ENCODE measurements around the gene CMAS. TPM values are rescaled to one million over a fixed set of nuclear protein-coding genes. Genes with fewer than 3 reads are reported as not detected.

The CMAS gene
- total RNA-seq, 1 experiment from 2014 or later: 24.3 TPM

DNA sequence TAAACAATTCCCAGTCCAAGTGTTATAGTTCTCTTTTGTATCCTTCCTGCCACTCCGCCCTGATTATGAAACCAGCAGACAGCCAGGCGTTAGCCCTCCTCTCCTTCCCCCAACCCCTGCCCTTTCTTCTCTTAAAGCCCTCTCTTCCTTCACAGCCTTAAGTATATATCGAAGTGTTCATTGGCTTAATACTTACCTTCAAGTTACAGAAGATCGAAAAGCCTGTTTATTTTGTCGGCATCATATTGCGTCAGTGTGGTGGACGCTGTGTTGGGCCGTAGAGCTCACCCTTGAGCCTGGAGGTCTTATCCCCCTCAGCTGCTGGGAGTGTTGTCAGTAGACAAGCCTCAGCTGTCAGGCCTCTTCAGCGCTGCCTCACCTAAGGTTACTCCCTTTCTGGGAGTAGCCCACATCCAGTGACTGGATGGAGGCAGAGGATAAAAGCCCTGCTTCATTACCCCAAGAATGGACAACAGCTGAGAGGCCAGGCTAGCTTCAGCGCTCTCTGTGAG is 36.2 kb downstream of the CMAS start:
- ATAC-seq: no peak
- Histone ChIP-seq H3K4me1 (ENCODE audit: control insufficient read depth, insufficient read depth, low read length) (no peaks in the 10 kb centered on the region), H3K27me3 (ENCODE audit: control insufficient read depth, insufficient read depth, low read length) (no peaks in the 10 kb centered on the region), H3K27ac (ENCODE audit: low read length) (no peak overlapping the region), H3K9me3 (ENCODE audit: control insufficient read depth, insufficient read depth, low read depth, low read length) (no peaks in the 10 kb centered on the region), H3K36me3 (ENCODE audit: control insufficient read depth, insufficient read depth, low read length) (no peaks in the 10 kb centered on the region), H3K4me3 (ENCODE audit: low read depth in 2 of 2, low read length in 2 of 2) (no peak overlapping the region)
- intact Hi-C loops (cut with micrococcal nuclease; ENCODE audit: unreplicated experiment): loop anchor here (5.0 to 10.0 kb wide), 2 partner anchors 253 to 380 kb away; partner anchors contain the start of gene ST8SIA1
- ChIA-PET CTCF (interaction anchor here (0.7 to 1.0 kb wide), 2 partner anchors 253 to 361 kb away, joined by 6 read pairs; no protein-coding TSS in a partner anchor), POLR2A (no interaction called here)
- in situ Hi-C loops (cut with HindIII; ENCODE audit: low pct_unique_long_range_greater_than_20kb, low sequenced_read_pairs): no loop called here
- no peak for DNase-seq (ENCODE audit: low read depth, low spot score)
- BruUV-seq (replicated peaks): no TSS peak
- TF ChIP-seq POLR2AphosphoS5 (IDR thresholded peaks at IDR 0.05; ENCODE audit: low read depth, low read length) (no peak), TCF7L2 (IDR thresholded peaks at IDR 0.05; ENCODE audit: low read depth, low read length) (no peak), SIN3A (IDR thresholded peaks at IDR 0.05; ENCODE audit: borderline replicate concordance, insufficient read depth, low read depth, low read length) (no peak)
- TF ChIP-seq, protein P1, sequence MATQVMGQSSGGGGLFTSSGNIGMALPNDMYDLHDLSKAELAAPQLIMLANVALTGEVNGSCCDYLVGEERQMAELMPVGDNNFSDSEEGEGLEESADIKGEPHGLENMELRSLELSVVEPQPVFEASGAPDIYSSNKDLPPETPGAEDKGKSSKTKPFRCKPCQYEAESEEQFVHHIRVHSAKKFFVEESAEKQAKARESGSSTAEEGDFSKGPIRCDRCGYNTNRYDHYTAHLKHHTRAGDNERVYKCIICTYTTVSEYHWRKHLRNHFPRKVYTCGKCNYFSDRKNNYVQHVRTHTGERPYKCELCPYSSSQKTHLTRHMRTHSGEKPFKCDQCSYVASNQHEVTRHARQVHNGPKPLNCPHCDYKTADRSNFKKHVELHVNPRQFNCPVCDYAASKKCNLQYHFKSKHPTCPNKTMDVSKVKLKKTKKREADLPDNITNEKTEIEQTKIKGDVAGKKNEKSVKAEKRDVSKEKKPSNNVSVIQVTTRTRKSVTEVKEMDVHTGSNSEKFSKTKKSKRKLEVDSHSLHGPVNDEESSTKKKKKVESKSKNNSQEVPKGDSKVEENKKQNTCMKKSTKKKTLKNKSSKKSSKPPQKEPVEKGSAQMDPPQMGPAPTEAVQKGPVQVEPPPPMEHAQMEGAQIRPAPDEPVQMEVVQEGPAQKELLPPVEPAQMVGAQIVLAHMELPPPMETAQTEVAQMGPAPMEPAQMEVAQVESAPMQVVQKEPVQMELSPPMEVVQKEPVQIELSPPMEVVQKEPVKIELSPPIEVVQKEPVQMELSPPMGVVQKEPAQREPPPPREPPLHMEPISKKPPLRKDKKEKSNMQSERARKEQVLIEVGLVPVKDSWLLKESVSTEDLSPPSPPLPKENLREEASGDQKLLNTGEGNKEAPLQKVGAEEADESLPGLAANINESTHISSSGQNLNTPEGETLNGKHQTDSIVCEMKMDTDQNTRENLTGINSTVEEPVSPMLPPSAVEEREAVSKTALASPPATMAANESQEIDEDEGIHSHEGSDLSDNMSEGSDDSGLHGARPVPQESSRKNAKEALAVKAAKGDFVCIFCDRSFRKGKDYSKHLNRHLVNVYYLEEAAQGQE (IDR thresholded peaks at IDR 0.05; ENCODE audit: insufficient read depth in 1 of 2, low read depth in 2 of 2, low read length in 1 of 2): no peak
- TF ChIP-seq, protein P2, sequence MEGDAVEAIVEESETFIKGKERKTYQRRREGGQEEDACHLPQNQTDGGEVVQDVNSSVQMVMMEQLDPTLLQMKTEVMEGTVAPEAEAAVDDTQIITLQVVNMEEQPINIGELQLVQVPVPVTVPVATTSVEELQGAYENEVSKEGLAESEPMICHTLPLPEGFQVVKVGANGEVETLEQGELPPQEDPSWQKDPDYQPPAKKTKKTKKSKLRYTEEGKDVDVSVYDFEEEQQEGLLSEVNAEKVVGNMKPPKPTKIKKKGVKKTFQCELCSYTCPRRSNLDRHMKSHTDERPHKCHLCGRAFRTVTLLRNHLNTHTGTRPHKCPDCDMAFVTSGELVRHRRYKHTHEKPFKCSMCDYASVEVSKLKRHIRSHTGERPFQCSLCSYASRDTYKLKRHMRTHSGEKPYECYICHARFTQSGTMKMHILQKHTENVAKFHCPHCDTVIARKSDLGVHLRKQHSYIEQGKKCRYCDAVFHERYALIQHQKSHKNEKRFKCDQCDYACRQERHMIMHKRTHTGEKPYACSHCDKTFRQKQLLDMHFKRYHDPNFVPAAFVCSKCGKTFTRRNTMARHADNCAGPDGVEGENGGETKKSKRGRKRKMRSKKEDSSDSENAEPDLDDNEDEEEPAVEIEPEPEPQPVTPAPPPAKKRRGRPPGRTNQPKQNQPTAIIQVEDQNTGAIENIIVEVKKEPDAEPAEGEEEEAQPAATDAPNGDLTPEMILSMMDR (IDR thresholded peaks at IDR 0.05): no peak

DNA sequence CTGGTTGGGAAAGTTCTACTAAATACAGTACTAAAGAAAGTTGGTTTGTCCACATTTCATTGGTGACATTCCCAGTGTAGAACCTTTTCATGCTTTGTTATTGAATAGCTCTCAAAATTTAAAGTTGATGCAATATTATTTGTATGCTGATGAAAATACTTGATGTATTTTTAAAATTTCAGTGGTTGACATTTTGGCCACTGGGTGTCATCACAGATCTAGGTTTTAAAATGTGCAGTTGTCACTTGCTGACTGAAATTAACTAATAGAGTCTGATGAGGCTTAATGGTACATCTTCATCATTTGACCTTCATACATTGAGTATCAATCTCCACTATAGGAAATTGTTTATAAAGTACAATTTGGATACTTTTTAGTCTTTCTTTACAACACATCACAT is 37.1 kb downstream of the CMAS start:
- H3K4me1 ChIP-seq (ENCODE audit: control insufficient read depth, insufficient read depth, low read length): no peaks in the 10 kb centered on the region
- TF ChIP-seq, protein P2 (IDR thresholded peaks at IDR 0.05): peak; percentile 31; the same call in 1 of the 2 replicates
- TF ChIP-seq POLR2AphosphoS5 (IDR thresholded peaks at IDR 0.05; ENCODE audit: low read depth, low read length): no peak
- no peak for TF ChIP-seq SIN3A (IDR thresholded peaks at IDR 0.05; ENCODE audit: borderline replicate concordance, insufficient read depth, low read depth, low read length)
- no peak for TF ChIP-seq TCF7L2 (IDR thresholded peaks at IDR 0.05; ENCODE audit: low read depth, low read length)
- ATAC-seq: no peak
- ChIA-PET CTCF (interaction anchor here (0.5 to 1.0 kb wide), 3 partner anchors 52 to 397 kb away, joined by 5 to 8 read pairs (median 6); no protein-coding TSS in a partner anchor), POLR2A (no interaction called here)
- in situ Hi-C loops (cut with HindIII; ENCODE audit: low pct_unique_long_range_greater_than_20kb, low sequenced_read_pairs): no loop called here
- intact Hi-C loops (cut with micrococcal nuclease; ENCODE audit: unreplicated experiment): loop anchor here (5.0 to 10.0 kb wide), 2 partner anchors 252 to 379 kb away; partner anchors contain the start of gene ST8SIA1
- peak; percentile 12 for DNase-seq (ENCODE audit: low read depth, low spot score)
- no peak overlapping the region for H3K4me3 ChIP-seq (ENCODE audit: low read depth in 2 of 2, low read length in 2 of 2)
- H3K27me3 ChIP-seq (ENCODE audit: control insufficient read depth, insufficient read depth, low read length): no peaks in the 10 kb centered on the region
- no peaks in the 10 kb centered on the region for H3K9me3 ChIP-seq (ENCODE audit: control insufficient read depth, insufficient read depth, low read depth, low read length)
- H3K36me3 ChIP-seq (ENCODE audit: control insufficient read depth, insufficient read depth, low read length): no peaks in the 10 kb centered on the region
- H3K27ac ChIP-seq (ENCODE audit: low read length): no peak overlapping the region
- no TSS peak for BruUV-seq (replicated peaks)

Measured in Panc1 (cell line).